IPS DF 6.9 (cell line): ENCODE measurements around the gene LYPD3.

Experiments used
- DNase-seq: peaks from one replicate; pipeline ENCODE4 v3.0.0-alpha.2; 2013; ENCODE audit warnings: low read depth, low spot score
- H3K27ac ChIP-seq: one replicate; pipeline ENCODE4 v1.5.1; 2013; ENCODE audit warnings: low read length, control low read depth
- H3K27me3 ChIP-seq: 2 replicates; pipeline ENCODE4 v1.6.1; 2013; ENCODE audit warnings: mild to moderate bottlenecking, low read length; ENCODE audit not compliant: control insufficient read depth, insufficient read depth
- H3K36me3 ChIP-seq: 2 replicates; pipeline ENCODE4 v1.6.1; 2013; ENCODE audit warnings: low read length; ENCODE audit not compliant: control insufficient read depth, insufficient read depth
- H3K4me1 ChIP-seq: 2 replicates; pipeline ENCODE4 v1.6.1; 2013; ENCODE audit warnings: low read length; ENCODE audit not compliant: control insufficient read depth, insufficient read depth
- H3K4me3 ChIP-seq: 2 replicates; pipeline ENCODE4 v1.5.1; 2013; ENCODE audit warnings: mild to moderate bottlenecking, low read length
- H3K9me3 ChIP-seq: 2 replicates; pipeline ENCODE4 v1.6.1; 2013; ENCODE audit warnings: low read length, inconsistent platforms; ENCODE audit not compliant: control insufficient read depth, insufficient read depth
- WGBS: extraction: QIAGEN DNeasy Blood & Tissue Kit; methylation state at CpG from one replicate; pipeline ENCODE4 v1.1.7; 2013; ENCODE audit warnings: mixed read lengths, missing lambda C conversion rate; ENCODE audit not compliant: insufficient read length, insufficient coverage; 5-methylcytosine and 5-hydroxymethylcytosine counted together

Gene LYPD3

DNA sequence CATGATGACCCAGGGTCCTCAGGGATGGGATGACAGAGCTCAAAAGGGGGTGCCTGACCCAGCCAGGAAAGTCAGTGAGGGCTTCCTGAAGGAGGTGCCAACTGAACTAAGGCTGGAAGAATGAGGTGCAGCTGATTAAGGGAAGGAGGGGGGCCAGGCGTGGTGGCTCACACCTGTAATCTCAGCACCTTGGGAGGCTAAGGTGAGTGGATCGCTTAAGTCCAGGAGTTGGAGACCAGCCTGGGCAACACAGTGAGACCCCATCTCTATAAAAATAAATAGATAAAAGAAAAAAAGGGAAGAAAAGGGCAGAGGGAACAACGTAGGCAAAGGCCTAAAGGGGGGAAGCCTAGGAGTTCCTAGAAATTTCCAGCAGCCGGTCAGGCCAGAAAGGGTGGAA is 9.1 kb upstream of the LYPD3 start:
- no peaks in the 10 kb centered on the region for H3K4me1 ChIP-seq
- no peaks in the 10 kb centered on the region for H3K9me3 ChIP-seq
- H3K36me3 ChIP-seq: no peaks in the 10 kb centered on the region
- H3K4me3 ChIP-seq: no peak overlapping the region
- no CpG with 5 or more reads among the region's 4 CpGs for WGBS
- H3K27me3 ChIP-seq: no peaks in the 10 kb centered on the region
- DNase-seq: no peak
- H3K27ac ChIP-seq: no peak overlapping the region

DNA sequence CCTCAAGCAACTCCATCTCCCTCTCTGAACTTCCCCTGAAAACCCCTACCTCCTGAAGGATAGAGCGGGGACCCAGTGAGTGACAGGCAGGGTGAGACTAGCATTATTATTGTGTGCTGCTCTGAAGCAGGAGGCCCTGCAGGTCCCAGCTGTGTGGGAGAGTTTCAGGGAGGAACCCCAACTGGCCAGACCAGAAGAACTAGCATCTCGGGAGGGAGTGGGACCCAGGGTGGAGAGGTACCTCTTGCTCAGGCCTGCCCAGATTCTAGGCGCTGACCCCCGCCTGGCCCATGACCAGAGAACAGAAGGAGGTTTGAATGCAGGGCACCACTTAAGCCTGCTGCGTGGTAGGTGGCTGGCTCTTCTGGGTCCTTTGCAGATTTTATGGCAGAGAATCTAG is 5.7 kb upstream of the LYPD3 start:
- no peaks in the 10 kb centered on the region for H3K9me3 ChIP-seq
- H3K36me3 ChIP-seq: no peaks in the 10 kb centered on the region
- no peaks in the 10 kb centered on the region for H3K27me3 ChIP-seq
- H3K27ac ChIP-seq: no peak overlapping the region
- WGBS: no CpG with 5 or more reads among the region's 5 CpGs
- H3K4me3 ChIP-seq: no peak overlapping the region
- DNase-seq: no peak
- no peaks in the 10 kb centered on the region for H3K4me1 ChIP-seq

DNA sequence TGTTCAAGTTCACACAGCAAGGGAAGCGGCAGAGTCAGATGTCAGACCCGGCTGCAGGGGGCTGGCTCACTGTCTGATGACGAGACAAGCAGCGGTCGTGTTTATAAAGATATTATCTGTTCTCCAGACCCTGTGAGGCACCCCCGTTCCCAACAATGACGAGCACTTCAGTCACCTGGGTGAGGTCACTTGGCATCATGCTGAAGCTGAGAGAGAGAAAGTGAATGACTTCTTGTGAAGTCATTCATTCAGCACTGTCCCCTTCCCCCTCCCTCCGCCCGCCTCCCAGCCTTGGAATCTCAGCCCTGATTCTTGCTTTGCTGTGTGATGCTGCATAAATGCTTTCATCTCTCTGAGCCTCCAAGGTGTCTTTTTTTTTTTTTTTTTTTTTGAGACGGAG is 4.9 kb upstream of the LYPD3 start:
- Histone ChIP-seq H3K4me1 (no peaks in the 10 kb centered on the region), H3K4me3 (no peak overlapping the region), H3K27ac (no peak overlapping the region), H3K27me3 (no peaks in the 10 kb centered on the region; the same call in 1 of the 2 replicates), H3K36me3 (no peaks in the 10 kb centered on the region), H3K9me3 (no peaks in the 10 kb centered on the region)
- WGBS: no CpG with 5 or more reads among the region's 10 CpGs
- no peak for DNase-seq

DNA sequence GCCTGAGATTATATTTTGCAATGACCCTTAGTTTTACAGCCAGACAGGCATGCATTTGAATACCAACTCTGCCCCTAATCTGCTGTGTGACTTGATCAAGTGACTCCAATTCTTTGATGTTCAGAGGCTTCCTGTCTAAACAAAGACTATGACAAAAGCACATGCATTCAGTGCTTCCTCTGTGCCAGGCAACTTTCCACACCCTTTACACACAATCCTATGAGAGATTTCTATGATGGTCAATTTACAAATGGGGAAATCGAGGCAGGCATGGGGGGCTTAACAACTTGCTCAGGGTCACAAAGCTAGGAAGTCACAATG is 3.7 kb upstream of the LYPD3 start:
- H3K27me3 ChIP-seq: no peaks in the 10 kb centered on the region; the same call in 1 of the 2 replicates
- no peaks in the 10 kb centered on the region for H3K9me3 ChIP-seq
- DNase-seq: no peak
- no peak overlapping the region for H3K27ac ChIP-seq
- 0 out of 2 replicates have a peak, but pooled peaks cover 2% of the 10 kb centered on the region for H3K4me1 ChIP-seq
- no peak overlapping the region for H3K4me3 ChIP-seq
- H3K36me3 ChIP-seq: no peaks in the 10 kb centered on the region
- no CpG with 5 or more reads among the region's 1 CpG for WGBS

DNA sequence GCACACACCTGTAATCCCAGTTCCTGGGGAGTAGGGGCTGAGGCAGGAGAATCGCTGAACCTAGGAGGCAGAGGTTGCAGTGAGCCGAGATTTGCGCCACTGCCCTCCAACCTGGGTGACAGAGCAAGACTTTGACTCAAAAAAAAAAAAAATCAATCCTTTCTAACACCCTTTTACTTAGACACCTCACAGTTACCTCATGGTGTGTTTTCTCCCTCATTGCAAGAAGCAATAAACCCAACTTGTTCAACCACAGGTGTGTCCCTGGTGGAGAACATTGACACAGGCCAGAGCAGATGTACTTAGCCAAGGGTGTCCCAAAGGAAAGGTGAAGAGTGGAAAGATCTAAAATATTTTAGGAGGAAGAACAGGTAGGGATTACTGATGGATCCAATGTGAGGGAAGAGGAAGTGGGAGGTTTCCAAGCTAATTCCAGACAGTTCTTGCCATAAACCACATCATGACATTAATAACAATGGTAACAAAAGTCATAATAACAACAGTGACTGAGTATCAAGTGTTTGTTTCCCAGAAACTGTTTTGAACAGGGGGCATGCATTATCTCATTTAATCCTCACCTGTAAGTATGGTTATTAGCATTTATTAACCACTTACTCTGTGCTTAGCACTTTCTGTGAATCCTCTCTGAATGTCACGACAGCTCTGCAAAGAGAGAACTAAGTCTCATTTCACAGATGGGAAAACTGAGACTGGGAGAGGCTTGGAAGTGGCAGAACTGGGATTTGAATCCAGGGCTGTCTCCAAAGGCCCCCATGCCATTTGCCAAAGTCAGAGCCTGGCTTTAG is 3.1 kb upstream of the LYPD3 start:
- no peak overlapping the region for H3K27ac ChIP-seq

DNA sequence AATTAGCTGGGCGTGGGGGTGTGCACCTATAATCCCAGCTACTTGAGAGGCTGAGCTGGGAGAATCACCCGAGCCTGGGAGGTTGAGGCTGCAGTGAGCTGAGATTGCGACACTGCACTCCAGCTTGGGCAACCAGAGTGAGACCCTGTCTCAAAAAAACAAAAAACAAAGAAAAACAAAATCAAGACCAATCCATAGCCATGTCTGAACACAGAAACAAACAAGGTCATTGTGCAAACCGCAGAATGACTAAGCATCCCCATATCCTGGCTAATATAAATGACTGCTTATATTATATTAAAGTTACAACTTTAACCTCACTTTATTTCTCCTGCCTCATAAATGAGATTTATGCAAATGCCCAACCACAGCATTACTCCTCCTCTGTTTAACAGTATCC is 2.3 kb upstream of the LYPD3 start:
- H3K4me3 ChIP-seq: no peak overlapping the region
- DNase-seq: no peak
- no peak overlapping the region for H3K27ac ChIP-seq
- 0 out of 2 replicates have a peak, but pooled peaks cover 2% of the 10 kb centered on the region for H3K4me1 ChIP-seq
- no peaks in the 10 kb centered on the region for H3K9me3 ChIP-seq
- H3K36me3 ChIP-seq: no peaks in the 10 kb centered on the region
- H3K27me3 ChIP-seq: no peaks in the 10 kb centered on the region; the same call in 1 of the 2 replicates
- WGBS: no CpG with 5 or more reads among the region's 4 CpGs

More for the DNA sequence above, 3.1 kb upstream of the LYPD3 start:
- 0 out of 2 replicates have a peak, but pooled peaks cover 2% of the 10 kb centered on the region for H3K4me1 ChIP-seq
- H3K4me3 ChIP-seq: no peak overlapping the region
- no peaks in the 10 kb centered on the region for H3K9me3 ChIP-seq
- H3K36me3 ChIP-seq: no peaks in the 10 kb centered on the region
- no peaks in the 10 kb centered on the region; the same call in 1 of the 2 replicates for H3K27me3 ChIP-seq
- WGBS: no CpG with 5 or more reads among the region's 4 CpGs
- DNase-seq: no peak

DNA sequence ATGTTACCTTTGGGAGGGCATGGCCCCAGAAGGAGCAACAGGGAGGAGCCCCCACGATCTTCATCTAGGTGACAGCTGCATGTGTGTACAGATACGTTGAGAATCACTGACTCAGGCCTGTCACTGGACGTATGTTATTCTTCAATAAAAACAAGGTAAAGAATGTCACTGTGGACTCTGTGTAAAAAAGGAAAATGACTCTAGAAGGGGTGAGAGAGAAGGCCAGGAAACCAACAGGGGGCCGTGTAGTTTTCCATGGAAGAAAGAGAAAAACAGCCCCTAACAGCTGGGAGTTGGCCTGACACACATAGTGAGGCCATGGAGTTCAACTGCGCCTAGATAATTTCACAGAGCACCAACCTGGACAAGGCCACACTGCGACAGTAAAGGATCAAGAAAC is 1.9 kb upstream of the LYPD3 start:
- WGBS: no CpG with 5 or more reads among the region's 6 CpGs
- no peak overlapping the region for H3K27ac ChIP-seq
- H3K27me3 ChIP-seq: no peaks in the 10 kb centered on the region; the same call in 1 of the 2 replicates
- H3K36me3 ChIP-seq: no peaks in the 10 kb centered on the region
- H3K4me3 ChIP-seq: no peak overlapping the region
- DNase-seq: no peak
- no peaks in the 10 kb centered on the region for H3K9me3 ChIP-seq
- H3K4me1 ChIP-seq: 0 out of 2 replicates have a peak, but pooled peaks cover 2% of the 10 kb centered on the region

DNA sequence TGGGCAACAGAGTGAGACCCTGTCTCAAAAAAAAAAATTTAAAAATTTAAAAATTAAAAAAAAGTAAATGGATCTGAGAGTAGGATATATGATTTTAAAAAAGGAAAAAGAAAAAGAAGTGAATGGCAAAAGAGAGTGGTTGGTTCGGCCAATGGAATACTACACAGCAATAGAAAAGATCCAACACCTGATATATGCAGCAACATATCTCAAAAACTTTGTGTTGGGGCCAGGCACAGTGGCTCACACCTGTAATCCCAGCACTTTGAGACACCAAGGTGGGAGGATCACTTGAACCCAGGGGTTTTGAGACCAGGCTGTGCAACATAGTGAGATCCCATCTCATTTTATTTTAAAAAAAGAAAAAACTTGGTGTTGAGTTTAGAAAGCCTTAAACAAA is 1.4 kb upstream of the LYPD3 start:
- Histone ChIP-seq H3K4me3 (no peak overlapping the region), H3K27ac (no peak overlapping the region), H3K27me3 (no peaks in the 10 kb centered on the region; the same call in 1 of the 2 replicates), H3K9me3 (no peaks in the 10 kb centered on the region), H3K4me1 (0 out of 2 replicates have a peak, but pooled peaks cover 2% of the 10 kb centered on the region), H3K36me3 (no peaks in the 10 kb centered on the region)
- no peak for DNase-seq
- no CpG with 5 or more reads among the region's 1 CpG for WGBS

DNA sequence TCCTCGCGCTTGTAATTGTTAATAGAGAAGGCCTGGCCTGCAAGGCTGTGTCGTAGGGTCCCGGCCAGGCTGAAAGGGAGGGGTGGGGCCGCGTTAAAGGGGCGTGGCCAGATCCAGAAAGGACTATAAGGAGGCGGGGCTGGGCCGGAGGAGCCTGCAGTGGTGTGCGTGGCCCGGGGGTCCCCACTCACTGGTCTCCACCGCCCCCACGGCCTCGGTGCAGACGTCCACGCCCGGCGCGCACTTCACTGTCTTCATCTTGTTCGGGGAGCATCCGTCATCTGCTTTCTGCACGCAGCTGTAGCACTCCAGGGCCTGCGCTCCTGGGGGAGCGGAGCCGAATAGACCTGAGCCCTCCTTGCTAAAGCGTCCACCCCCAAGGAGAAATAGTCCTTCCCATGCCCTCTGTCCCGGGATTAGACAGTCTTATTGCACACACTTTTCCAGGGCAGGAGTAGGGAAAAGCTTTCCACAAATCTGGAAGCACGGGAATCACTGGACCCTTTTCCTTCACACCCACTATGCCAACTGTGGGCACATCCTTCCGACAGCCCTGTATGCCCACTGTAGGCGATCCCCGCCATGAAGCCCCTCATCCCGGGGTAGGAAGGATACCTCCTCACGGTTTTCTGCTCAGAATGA is 1.2 kb downstream of the LYPD3 start:
- Histone ChIP-seq H3K4me1 (0 out of 2 replicates have a peak, but pooled peaks cover 2% of the 10 kb centered on the region), H3K27ac (no peak overlapping the region), H3K36me3 (no peaks in the 10 kb centered on the region), H3K9me3 (no peaks in the 10 kb centered on the region), H3K4me3 (peak overlapping the region; percentile 78; the same call in 1 of the 2 replicates), H3K27me3 (no peaks in the 10 kb centered on the region; the same call in 1 of the 2 replicates)
- no CpG with 5 or more reads among the region's 33 CpGs for WGBS
- DNase-seq: no peak

DNA sequence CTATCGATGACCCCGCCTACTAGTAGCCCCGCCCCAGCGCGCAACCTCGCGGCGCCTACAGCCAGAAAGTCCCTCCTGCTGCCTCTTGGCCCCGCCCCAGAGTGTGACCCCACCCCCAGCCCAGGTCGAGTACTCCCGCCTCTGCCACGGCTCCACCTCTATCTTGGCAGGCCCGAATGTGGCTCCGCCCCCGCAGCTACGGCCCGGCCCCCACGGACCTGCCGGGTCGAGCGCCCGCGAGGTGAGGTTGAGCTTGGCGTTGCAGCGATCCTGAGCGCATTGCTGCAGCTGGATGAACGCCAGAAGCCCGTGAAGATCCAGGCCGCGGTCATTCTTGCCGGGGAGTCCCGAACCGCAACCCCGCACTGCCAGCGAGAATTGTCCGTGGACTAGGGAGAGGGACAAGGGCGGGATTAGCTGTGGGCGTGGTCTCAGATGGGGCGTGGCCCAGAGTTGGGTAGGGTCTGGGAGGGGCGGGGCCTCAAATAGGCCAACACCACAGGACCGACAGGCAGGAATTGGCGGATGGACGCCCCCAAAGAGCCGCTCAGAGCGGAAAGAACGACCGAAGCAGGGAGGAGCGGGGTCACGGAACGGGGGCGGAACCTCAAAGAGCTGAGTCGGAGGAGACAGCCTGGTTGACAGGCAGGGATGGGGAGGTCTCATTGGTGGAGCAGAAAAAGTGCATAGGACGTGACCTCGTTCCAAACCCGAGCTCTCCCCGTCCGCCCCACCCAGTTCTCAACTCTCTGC is 1.9 kb downstream of the LYPD3 start:
- Histone ChIP-seq H3K4me1 (0 out of 2 replicates have a peak, but pooled peaks cover 2% of the 10 kb centered on the region), H3K27ac (no peak overlapping the region), H3K4me3 (peak overlapping the region; percentile 78; the same call in 1 of the 2 replicates), H3K27me3 (no peaks in the 10 kb centered on the region; the same call in 1 of the 2 replicates), H3K36me3 (no peaks in the 10 kb centered on the region), H3K9me3 (no peaks in the 10 kb centered on the region)
- peak; percentile 84 for DNase-seq
- WGBS: no CpG with 5 or more reads among the region's 57 CpGs
